HEK293 (cell line): Measurements from ENCODE around the gene STIM1.

Source experiments
- CTCF ChIA-PET: fragments of 350-600 bp; formaldehyde crosslinking; extraction: SDS; loops from one replicate; lab custom pipeline; 2021; ENCODE audit warnings: antibody characterized with exemption; lab: Yijun Ruan, JAX
- POLR2A ChIA-PET: fragments of 300-600 bp; formaldehyde crosslinking; extraction: SDS; loops from one replicate; lab custom pipeline; 2020; ENCODE audit warnings: antibody characterized with exemption, inconsistent platforms; lab: Yijun Ruan, JAX
- H3K27ac ChIP-seq: fragments of 200-500 bp; sonication (Bioruptor generic); 2 replicates; pipeline ENCODE4 v1.5.1; 2014; ENCODE audit warnings: low read depth, low read length, control low read depth, inconsistent platforms; ENCODE audit errors: extremely low read depth
- H3K36me3 ChIP-seq, 2 experiments: fragments of 200-500 bp in 1 of 2; sonication (Bioruptor generic) in 1 of 2; 1 replicate in 1 of 2; 2 replicates in 1 of 2; pipeline ENCODE4 v1.5.1; 2014 to 2017; ENCODE audit warnings: inconsistent platforms in 2 of 2, low read length in 2 of 2; ENCODE audit not compliant: control insufficient read depth in 2 of 2, insufficient read depth in 1 of 2
- H3K4me1 ChIP-seq: fragments of 200-500 bp; sonication (Bioruptor generic); 2 replicates; pipeline ENCODE4 v1.5.1; 2014; ENCODE audit warnings: mild to moderate bottlenecking, low read length, inconsistent platforms; ENCODE audit not compliant: control insufficient read depth, insufficient read depth
- H3K4me3 ChIP-seq: 2 replicates; pipeline ENCODE4 v1.5.1; 2011; ENCODE audit warnings: low read depth, mild to moderate bottlenecking, control low read depth, low read length, moderate library complexity
- H3K9me3 ChIP-seq: fragments of 200-500 bp; sonication (Bioruptor generic); 2 replicates; pipeline ENCODE4 v1.5.1; 2014; ENCODE audit warnings: low read depth, low read length, inconsistent platforms; ENCODE audit not compliant: control insufficient read depth, insufficient read depth
- AEBP2 ChIP-seq: fragments of 450-650 bp; formaldehyde crosslinking; IDR thresholded peaks from 2 replicates; pipeline ENCODE4 v1.5.1; 2016; ENCODE audit warnings: missing biosample characterization, missing genetic modification characterization, borderline replicate concordance
- BCL11A ChIP-seq: fragments of 450-650 bp; formaldehyde crosslinking; IDR thresholded peaks from 2 replicates; pipeline ENCODE4 v1.5.1; 2016; ENCODE audit warnings: low read depth, missing biosample characterization, missing genetic modification characterization
- BCL11B ChIP-seq: fragments of 450-650 bp; formaldehyde crosslinking; IDR thresholded peaks from 2 replicates; pipeline ENCODE4 v1.5.1; 2016; ENCODE audit warnings: low read depth, missing biosample characterization, missing genetic modification characterization
- BCL6B ChIP-seq: fragments of 450-650 bp; formaldehyde crosslinking; IDR thresholded peaks from 2 replicates; pipeline ENCODE4 v1.5.1; 2017; ENCODE audit warnings: missing biosample characterization, missing genetic modification characterization
- GLI2 ChIP-seq: fragments of 450-650 bp; formaldehyde crosslinking; IDR thresholded peaks from 2 replicates; pipeline ENCODE4; 2017; ENCODE audit warnings: missing biosample characterization, missing genetic modification characterization, low read depth, borderline replicate concordance
- GLI4 ChIP-seq: fragments of 450-650 bp; formaldehyde crosslinking; IDR thresholded peaks from 2 replicates; pipeline ENCODE4 v1.5.1; 2016; ENCODE audit warnings: missing biosample characterization, missing genetic modification characterization
- MEIS1 ChIP-seq: sonication (generic); formaldehyde crosslinking; IDR thresholded peaks from 2 replicates; pipeline ENCODE4 v1.8.1; 2022; ENCODE audit warnings: missing genetic modification reagents, mild to moderate bottlenecking, borderline replicate concordance
- MZF1 ChIP-seq: fragments of 450-650 bp; formaldehyde crosslinking; IDR thresholded peaks from 2 replicates; pipeline ENCODE4 v1.5.1; 2017; ENCODE audit warnings: missing biosample characterization, missing genetic modification characterization, borderline replicate concordance
- TCF7L2 ChIP-seq: IDR thresholded peaks from 2 replicates; pipeline ENCODE4 v1.6.1; 2011; ENCODE audit warnings: low read depth, mild to moderate bottlenecking, inconsistent platforms, low read length, moderate library complexity, borderline replicate concordance
- YY2 ChIP-seq: fragments of 450-650 bp; formaldehyde crosslinking; IDR thresholded peaks from 2 replicates; pipeline ENCODE4 v1.5.1; 2016; ENCODE audit warnings: missing biosample characterization, missing genetic modification characterization
- ZBTB44 ChIP-seq: fragments of 450-650 bp; IDR thresholded peaks from 2 replicates; pipeline ENCODE4 v1.5.1; 2018; ENCODE audit warnings: missing biosample characterization, mild to moderate bottlenecking, missing genetic modification characterization
- ZNF221 ChIP-seq: fragments of 450-650 bp; formaldehyde crosslinking; IDR thresholded peaks from 2 replicates; pipeline ENCODE4 v1.5.1; 2017; ENCODE audit warnings: missing biosample characterization, missing genetic modification characterization, borderline replicate concordance
- ZNF416 ChIP-seq: fragments of 450-650 bp; formaldehyde crosslinking; IDR thresholded peaks from 2 replicates; pipeline ENCODE4 v1.5.1; 2016; ENCODE audit warnings: missing biosample characterization, missing genetic modification characterization
- ZNF423 ChIP-seq: fragments of 450-650 bp; formaldehyde crosslinking; IDR thresholded peaks from 2 replicates; pipeline ENCODE4 v1.5.1; 2016; ENCODE audit warnings: missing biosample characterization, missing genetic modification characterization
- ZNF501 ChIP-seq: fragments of 450-650 bp; formaldehyde crosslinking; IDR thresholded peaks from 2 replicates; pipeline ENCODE4 v1.5.1; 2016; ENCODE audit warnings: missing biosample characterization, missing genetic modification characterization
- ZNF514 ChIP-seq: fragments of 450-650 bp; formaldehyde crosslinking; IDR thresholded peaks from 2 replicates; pipeline ENCODE4 v1.5.1; 2016; ENCODE audit warnings: missing biosample characterization, missing genetic modification characterization
- ZNF580 ChIP-seq: fragments of 450-650 bp; formaldehyde crosslinking; IDR thresholded peaks from 2 replicates; pipeline ENCODE4 v1.5.1; 2016; ENCODE audit warnings: missing biosample characterization, missing genetic modification characterization
- ZNF624 ChIP-seq: fragments of 450-650 bp; formaldehyde crosslinking; IDR thresholded peaks from 2 replicates; pipeline ENCODE4 v1.5.1; 2017; ENCODE audit warnings: missing biosample characterization, missing genetic modification characterization
- ZNF701 ChIP-seq: fragments of 450-650 bp; formaldehyde crosslinking; IDR thresholded peaks from 2 replicates; pipeline ENCODE4 v1.5.1; 2016; ENCODE audit warnings: missing biosample characterization, missing genetic modification characterization
- ZNF768 ChIP-seq: fragments of 450-650 bp; formaldehyde crosslinking; IDR thresholded peaks from 2 replicates; pipeline ENCODE4 v1.5.1; 2018; ENCODE audit warnings: missing biosample characterization, mild to moderate bottlenecking, missing genetic modification characterization
- ZNF785 ChIP-seq: fragments of 450-650 bp; formaldehyde crosslinking; IDR thresholded peaks from 2 replicates; pipeline ENCODE4 v1.5.1; 2016; ENCODE audit warnings: missing biosample characterization, missing genetic modification characterization
- ZSCAN18 ChIP-seq: fragments of 450-650 bp; formaldehyde crosslinking; IDR thresholded peaks from 2 replicates; pipeline ENCODE4 v1.5.1; 2016; ENCODE audit warnings: missing biosample characterization, missing genetic modification characterization

STIM1 gene

GRCh38 chr11:3972431-3972830 is 117.0 kb downstream of the STIM1 start:
- H3K4me1 ChIP-seq, result no peaks in the 10 kb centered on the region
- TF ChIP-seq BCL6B, result no peak
- no peak for TF ChIP-seq ZNF580 (tag by site-specific recombination)
- TF ChIP-seq ZSCAN18, result no peak
- no peak for TF ChIP-seq ZNF501 (tag by site-specific recombination)
- TF ChIP-seq GLI2 (tag by site-specific recombination), result no peak
- TF ChIP-seq YY2 (tag by site-specific recombination), result no peak
- TF ChIP-seq ZNF514 (tag by site-specific recombination), result no peak
- TF ChIP-seq ZNF768 (tag by site-specific recombination), result no peak
- TF ChIP-seq ZBTB44, result no peak
- TF ChIP-seq BCL11B (tag by site-specific recombination), result no peak
- no peak for TF ChIP-seq ZNF416
- TF ChIP-seq ZNF624, result no peak
- ChIA-PET POLR2A (no interaction called here), CTCF (no interaction called here)
- no peaks in the 10 kb centered on the region for H3K9me3 ChIP-seq
- peaks cover 0 to 8% of the 10 kb centered on the region in 2 experiments; a peak in 1 of 3 replicates for H3K36me3 ChIP-seq
- H3K4me3 ChIP-seq, result no peak overlapping the region
- H3K27ac ChIP-seq, result no peak overlapping the region

- POLR2A ChIA-PET, result no interaction called here
- H3K36me3 ChIP-seq, result no peaks in the 10 kb centered on the region
- H3K4me1 ChIP-seq, result no peaks in the 10 kb centered on the region
- H3K4me3 ChIP-seq, result no peak overlapping the region
- H3K27ac ChIP-seq, result no peak overlapping the region
- H3K9me3 ChIP-seq, result no peaks in the 10 kb centered on the region
- CTCF ChIA-PET, result interaction anchor here (0.8 kb wide), 1 partner anchor 127 kb away, joined by 4 read pairs; no protein-coding TSS in a partner anchor
- TF ChIP-seq BCL11A (tag by site-specific recombination) (no peak), ZNF701 (tag by site-specific recombination) (no peak), MZF1 (tag by site-specific recombination) (no peak), MEIS1 (CRISPR knock-in tag) (no peak), TCF7L2 (no peak), ZNF423 (no peak), AEBP2 (tag by site-specific recombination) (no peak), GLI4 (tag by site-specific recombination) (no peak), ZNF221 (no peak), ZNF785 (no peak)
- TF ChIP-seq, all 188 proteins: peak for 0
Observed at GRCh38 chr11:3977078-3977477, 121.6 kb downstream of the STIM1 start.
